Activated CD4-positive, alpha-beta T cell treated with anti-CD3 and anti-CD28 coated beads, Interleukin-2, amount 50 U/mL, for 48 hours (primary cell): Measurements from ENCODE around the gene SNX8.

ENCODE experiments used
- DNase-seq, 2 experiments: peaks; one replicate each; pipeline ENCODE4 v3.0.0-alpha.2; 2020

Gene SNX8

GRCh38 chr7:2242541-2243429 lies 71.5 kb downstream of the SNX8 start:
- DNase-seq = peak; percentile 37 to 48

GRCh38 chr7:2241580-2242540 lies 72.4 kb downstream of the SNX8 start, which contains the start of the genes MRM2 and NUDT1:
Gene MRM2, minus strand, starts transcription at chr7:2242205. Its CDS starts 36 bp downstream, at chr7:2242169.
Gene NUDT1, plus strand, starts transcription at chr7:2242226. Its CDS starts 2,349 bp downstream, at chr7:2244575.
- DNase-seq = peak; percentile 81 to 84

- no peak for DNase-seq
Measured at GRCh38 chr7:2239242-2239641, 75.0 kb downstream of the SNX8 start.

- DNase-seq = no peak
Measured at GRCh38 chr7:2237109-2237602, 77.1 kb downstream of the SNX8 start.

GRCh38 chr7:2233926-2234325 lies 80.3 kb downstream of the SNX8 start:
- DNase-seq = no peak

GRCh38 chr7:2232766-2233520 lies 81.3 kb downstream of the SNX8 start, which contains the start of gene MAD1L1:
Gene MAD1L1, minus strand, starts transcription at chr7:2232945. Its CDS starts 2,812 bp downstream, at chr7:2230133.
- DNase-seq = peak; percentile 87 to 90

- peak; percentile 25 to 29 for DNase-seq
Measured at GRCh38 chr7:2231992-2232765, 82.1 kb downstream of the SNX8 start.

- no peak for DNase-seq
Measured at GRCh38 chr7:2230882-2231281, 83.4 kb downstream of the SNX8 start.

- no peak for DNase-seq
Measured at GRCh38 chr7:2230226-2230625, 84.0 kb downstream of the SNX8 start.

- no peak for DNase-seq
Measured at GRCh38 chr7:2229467-2229866, 84.8 kb downstream of the SNX8 start.

GRCh38 chr7:2228921-2229320 lies 85.3 kb downstream of the SNX8 start:
- no peak for DNase-seq

GRCh38 chr7:2227699-2228098 lies 86.5 kb downstream of the SNX8 start:
- DNase-seq = no peak

- DNase-seq = no peak
Measured at GRCh38 chr7:2225830-2226229, 88.4 kb downstream of the SNX8 start.

GRCh38 chr7:2225336-2225735 lies 88.9 kb downstream of the SNX8 start:
- DNase-seq = no peak

- DNase-seq = no peak
Measured at GRCh38 chr7:2224934-2225333, 89.3 kb downstream of the SNX8 start.

GRCh38 chr7:2224491-2224928 lies 89.7 kb downstream of the SNX8 start:
- DNase-seq = no peak

- DNase-seq = no peak
Measured at GRCh38 chr7:2223321-2223720, 90.9 kb downstream of the SNX8 start.

GRCh38 chr7:2222516-2222915 lies 91.7 kb downstream of the SNX8 start:
- DNase-seq = no peak

- no peak for DNase-seq
Measured at GRCh38 chr7:2220954-2221353, 93.3 kb downstream of the SNX8 start.

- DNase-seq = no peak
Measured at GRCh38 chr7:2220506-2220905, 93.7 kb downstream of the SNX8 start.

- no peak for DNase-seq
Measured at GRCh38 chr7:2220030-2220429, 94.2 kb downstream of the SNX8 start.
